GM21381 (cell line): ENCODE data around the gene VSX2.
A peak's percentile ranks its signal among the peaks of the same experiment; 100 is the strongest.

Source experiments
- ATAC-seq: cut with Tn5 transposase; IDR thresholded peaks from one replicate; pipeline ENCODE4 v1.9.1; 2021; ENCODE audit warnings: mild to moderate bottlenecking, moderate library complexity; ENCODE audit not compliant: unreplicated experiment

The VSX2 gene

DNA sequence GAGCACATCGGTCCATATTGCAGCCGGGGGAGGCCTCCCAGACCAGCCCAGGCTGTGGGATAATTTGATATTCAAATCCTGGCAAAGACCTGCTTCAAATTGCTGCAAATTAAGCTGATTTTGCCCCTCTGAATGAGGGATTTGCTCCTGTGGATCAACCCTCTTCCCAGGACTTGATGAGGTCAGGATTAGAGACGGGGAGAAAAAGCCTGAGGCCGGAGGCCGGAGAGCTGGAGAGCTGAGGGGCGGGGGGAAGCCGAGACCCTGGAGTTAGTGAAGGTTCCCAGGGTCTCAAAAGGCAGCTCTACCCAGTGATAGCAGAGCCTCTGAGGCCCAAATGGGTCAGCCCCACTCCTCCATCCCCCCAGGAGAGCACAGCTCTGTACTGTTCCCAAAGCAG lies 17.5 kb upstream of the VSX2 start:
- no peak for ATAC-seq

DNA sequence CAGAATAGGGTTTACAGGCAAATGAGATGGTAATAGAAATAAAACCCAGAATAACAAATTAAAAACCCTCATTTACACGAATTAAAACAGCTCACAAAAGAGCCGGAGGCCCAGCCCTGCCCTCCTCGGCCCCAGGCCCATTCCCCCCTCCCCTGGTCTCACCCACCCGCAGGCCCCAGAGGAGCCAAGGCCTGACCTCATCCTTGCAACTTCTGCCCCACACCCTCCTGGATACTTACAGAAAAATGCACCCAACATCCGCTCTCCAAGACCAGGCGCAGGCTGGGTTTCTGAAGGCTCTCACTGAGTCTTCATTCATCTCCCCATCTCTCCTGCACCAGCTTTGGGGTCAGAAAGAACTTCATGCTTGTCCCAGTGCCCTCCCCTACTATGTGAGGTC lies 16.2 kb upstream of the VSX2 start:
- no peak for ATAC-seq

DNA sequence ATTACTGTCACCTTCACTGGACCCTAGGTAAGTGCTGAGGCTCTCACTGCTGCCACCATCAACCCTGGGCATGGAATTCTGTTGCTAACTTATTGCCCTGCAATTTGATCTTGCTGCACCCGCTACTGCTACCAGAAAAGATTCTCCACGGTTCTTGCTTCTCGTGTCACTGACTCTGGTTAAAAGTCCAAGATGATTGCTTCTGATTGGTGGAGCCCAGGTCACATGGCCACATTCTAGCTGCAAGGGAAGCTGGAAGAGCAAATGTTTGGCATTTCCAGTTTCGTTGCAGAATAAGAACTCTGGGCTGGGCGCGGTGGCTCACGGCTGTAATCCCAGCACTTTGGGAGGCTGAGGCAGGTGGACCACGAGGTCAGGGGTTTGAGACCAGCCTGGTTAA lies 7.5 kb upstream of the VSX2 start:
- ATAC-seq = no peak

DNA sequence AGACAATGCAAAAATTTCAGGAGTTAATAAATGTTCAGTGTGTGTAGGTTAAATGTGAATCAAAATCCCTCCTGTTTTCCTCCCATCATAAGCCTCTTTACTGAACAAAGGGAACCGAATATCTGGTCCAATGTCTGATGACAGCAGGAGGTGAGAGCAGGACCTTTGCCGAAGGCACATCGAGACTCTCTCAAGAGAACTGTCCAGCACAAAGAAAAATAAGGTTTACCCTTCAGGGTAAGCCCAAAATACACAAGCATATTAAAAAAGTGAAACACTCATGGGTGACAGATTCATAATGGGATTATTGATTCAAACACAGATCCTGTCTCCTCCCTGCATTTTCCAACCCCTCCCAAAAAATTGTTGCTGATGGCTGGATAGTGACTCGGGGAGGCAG lies 4.2 kb upstream of the VSX2 start:
- no peak for ATAC-seq

DNA sequence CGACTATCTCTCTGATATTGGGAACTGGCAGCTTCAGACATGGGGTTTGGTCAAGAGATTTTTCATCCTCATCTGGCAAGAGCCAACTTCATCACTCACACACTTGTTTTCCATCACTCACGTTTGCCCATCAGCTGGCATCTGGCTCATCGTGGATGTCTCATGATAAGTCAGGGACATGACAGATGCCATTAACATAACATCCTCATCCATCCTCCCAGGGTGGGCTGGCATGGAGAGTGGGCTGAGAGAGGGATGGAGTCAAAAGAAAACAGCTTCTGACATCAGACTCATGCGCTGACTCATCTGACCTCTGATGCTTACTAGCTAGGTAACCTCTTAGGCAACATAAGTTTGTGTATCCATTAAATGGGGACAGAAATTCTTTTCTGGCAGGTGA lies 1.8 kb upstream of the VSX2 start:
- ATAC-seq = no peak

DNA sequence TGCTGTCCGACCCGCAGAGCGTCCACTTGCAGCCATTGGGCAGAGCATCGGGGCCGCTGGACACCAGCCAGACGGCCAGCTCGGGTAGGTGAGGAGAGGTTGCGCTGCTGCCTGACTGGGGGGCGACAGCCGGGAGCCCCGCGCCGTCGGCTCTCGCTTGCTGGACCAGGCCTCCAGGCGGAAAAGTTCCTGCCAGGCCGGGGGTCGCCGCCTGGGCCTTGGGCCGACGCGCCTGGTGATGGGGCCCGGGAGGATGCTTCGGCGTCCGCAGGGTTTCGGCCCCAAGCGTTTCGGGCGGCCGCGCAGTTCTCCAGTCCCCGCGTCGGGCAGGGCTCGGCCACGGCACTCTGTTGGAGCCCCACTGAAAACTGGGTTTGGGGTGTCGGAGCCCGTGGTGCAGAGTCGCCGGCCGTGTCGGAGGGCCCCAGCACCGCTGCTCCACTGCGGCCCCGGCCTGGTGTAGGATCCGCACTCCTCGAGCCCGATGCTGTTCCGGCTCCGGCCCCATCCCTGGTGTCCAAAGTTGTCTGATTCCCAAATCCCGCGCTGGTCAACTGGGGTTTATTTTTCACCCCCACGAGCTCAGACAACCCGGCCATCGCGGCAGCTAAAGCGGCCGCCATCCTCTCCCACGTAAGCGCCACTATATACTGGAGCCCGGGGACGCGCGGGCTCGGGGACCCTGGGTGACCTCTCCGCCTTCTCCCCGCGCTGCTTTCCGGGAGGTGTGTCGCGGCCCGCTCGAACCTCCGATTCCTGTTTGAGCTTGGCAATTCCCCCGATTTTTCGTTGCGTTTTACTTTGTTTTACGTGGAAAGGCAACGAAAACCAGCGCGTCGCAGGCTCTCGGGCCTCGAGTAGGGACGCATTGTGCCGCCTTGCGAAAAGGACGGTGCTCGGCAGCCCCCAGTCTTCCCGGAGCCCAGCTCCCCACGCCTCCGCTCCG lies 872 bp downstream of the VSX2 start:
- ATAC-seq = no peak

DNA sequence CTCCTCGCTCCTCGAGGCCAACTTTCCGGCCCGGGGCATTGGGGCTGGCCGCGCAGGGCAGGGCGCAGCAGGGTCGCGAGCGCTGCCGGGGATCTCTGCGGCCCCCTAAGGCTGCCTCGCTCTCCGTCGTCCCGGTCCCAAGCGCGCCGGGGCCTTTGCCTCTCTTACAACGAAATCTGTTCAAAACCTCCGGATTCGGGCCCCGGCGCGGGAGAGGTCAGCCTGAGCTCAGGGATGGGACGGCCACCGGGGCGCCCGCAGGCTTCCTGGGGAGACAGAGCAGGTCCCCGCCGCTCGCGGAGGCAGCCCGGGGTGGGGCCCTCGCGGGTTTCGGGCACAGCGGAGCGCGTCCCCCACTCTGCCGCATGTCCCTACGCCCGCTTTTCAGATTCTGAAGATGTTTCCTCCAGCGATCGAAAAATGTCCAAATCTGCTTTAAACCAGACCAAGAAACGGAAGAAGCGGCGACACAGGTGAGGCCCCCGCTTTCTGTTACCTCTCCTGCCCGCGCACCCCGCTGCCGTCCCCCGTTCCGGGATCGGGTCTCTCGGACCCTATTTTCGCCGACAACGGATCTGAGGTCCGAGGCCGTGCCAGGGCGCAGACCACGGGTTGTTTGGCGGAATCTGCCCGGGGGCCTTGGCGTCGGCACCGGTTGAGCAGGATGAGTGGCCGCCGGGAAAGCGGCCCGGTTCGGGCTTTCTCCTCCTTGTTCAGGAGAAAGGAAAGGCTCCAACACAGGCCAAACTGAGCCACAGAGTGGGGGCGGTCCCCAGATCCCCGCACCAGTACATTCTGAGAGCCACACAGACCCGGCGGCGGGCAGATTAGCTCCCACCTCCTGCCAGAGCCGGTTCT lies 1.8 kb downstream of the VSX2 start:
- ATAC-seq = no peak

DNA sequence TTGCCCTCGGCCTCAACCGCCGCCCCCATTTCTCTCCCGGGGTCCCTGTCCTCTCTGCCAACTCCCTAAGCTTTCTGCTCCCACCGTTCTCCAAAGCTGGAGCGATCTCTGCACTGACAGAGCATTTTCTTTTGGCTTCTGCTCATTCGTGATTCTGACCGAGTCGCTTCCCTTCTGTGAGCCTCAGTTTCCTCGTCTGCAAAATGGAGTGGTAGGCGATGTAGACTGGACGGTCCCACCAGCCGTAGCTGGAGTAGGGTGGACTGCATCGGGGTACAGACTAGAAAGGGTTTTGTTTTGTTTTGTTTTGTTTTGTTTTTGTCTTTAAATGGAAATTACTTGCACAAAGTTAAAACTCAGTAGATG lies 2.4 kb downstream of the VSX2 start:
- no peak for ATAC-seq

DNA sequence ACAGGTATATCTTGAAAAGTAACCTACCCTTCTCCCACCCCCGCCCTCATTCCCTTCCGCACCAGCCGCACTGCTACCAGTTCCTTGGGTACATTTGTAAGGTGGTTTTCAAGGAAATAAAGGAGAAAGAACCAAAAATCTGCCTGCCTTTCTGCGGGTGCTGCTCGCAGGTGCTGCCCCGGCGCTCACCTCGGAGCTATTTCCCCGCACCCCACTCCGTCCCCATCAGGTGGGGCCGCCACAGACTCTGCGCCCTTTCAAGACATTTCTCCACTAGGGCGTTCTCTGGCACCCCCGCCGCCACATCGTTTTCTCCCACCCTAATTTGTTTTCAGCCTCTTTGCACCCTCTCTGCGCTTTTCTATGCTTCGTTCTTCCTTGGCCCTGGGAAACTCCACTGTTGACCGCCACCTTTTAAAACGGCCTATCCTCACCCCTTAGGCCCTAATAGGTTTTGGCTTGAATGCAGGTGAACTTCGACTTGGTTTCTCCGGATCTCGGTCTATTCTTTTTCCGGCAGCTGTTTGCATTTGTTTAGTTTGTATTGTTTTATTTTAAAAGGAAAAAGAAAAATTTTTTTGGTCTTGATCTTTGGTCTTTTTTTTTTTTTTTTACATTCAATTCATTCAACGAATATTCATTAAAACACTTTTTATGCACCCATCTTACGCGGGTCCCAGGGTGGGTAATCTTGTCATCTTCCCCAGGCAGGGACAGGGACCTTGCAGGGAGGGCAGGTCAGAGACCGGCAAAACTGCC lies 3.0 kb downstream of the VSX2 start:
- ATAC-seq = no peak

DNA sequence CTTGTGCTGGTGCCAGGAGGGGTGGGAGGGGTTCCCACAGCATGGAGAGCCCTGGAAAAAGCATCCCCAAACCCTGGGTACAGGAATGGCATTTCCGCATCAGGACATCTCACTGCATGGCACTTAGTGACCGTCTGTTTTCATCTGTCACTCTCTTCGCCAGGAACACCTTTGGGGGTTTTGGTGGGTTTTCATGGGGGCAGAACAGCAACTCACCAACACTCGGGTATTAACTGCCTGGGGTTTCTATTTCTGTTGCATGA lies 3.5 kb downstream of the VSX2 start:
- ATAC-seq = no peak

DNA sequence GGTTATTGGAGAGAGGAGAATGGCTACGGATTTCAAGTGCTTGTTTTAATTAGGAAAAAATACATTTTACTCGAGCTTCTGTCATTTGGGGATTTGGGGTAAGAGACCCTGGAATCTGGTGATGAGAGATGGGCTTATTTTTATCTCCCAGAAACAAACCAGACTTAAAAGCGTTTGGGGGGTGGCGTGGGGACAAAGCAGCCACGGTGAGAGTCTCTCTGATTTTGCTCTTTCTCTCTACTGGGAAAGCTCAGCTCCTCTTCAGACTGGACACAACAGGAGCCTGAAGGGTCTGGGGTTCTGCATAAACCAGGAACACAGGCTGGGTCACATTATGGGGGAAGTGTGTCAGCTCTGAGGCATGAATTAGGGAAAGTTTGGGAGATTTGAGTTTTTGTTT lies 3.8 kb downstream of the VSX2 start:
- ATAC-seq = no peak

DNA sequence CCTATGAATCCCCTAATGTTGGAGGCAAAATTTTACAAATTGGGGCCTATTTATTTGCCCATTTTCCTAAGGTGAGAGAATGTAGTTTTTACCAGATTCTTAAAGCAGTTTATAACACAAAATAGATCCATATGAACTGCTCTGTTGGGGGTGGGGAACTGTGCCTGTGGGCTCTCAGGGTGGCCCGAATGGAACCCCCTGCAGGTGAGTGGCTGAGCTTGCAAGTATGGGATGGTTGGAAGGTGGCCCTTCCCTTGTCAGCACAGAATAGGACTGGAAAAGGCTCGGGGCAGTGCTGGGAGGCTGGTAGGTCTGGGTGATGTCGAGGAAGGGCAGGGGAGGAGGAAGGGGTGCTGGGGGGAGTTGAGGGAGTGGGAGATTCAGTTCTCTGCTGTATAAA lies 4.9 kb downstream of the VSX2 start:
- ATAC-seq = no peak

DNA sequence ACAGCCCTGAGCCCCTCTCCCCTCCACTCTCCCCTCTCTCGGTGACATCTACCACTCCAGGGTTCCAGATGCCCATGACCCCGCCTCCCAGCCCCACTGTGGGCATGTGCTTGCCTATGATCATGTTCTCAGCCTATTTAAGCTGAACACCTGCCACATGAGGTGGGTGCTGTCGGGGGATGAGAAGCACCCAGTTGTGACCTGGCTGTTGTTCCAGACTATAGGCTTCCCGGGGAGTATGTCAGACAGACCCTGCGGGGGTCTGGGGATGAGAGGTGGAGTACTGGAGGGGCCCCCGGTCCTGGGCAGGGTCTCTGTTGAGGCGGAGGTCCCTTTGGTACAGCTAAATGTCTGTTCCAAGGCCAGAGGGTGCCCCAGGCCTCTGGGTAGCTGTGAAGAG lies 6.0 kb downstream of the VSX2 start:
- ATAC-seq = no peak

DNA sequence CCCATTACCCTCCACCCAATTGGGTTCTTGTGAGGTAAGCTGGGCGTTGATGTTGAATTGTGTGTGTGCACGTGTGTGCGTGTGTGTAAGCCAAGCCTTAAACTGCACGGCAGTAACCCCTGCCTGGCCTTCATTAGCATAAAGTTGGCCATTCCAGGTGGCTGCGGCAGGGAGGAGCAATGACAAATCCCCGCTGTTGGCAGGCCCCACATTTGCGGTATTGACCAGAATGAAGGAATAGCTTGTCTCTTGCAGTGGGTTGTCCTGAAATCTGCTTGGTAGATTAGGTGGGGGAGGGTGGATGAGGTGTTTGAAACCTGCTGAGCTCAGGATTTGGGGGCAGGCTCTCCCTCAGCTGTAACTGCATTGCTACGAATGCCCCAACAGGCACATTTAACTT lies 7.3 kb downstream of the VSX2 start:
- ATAC-seq = no peak

DNA sequence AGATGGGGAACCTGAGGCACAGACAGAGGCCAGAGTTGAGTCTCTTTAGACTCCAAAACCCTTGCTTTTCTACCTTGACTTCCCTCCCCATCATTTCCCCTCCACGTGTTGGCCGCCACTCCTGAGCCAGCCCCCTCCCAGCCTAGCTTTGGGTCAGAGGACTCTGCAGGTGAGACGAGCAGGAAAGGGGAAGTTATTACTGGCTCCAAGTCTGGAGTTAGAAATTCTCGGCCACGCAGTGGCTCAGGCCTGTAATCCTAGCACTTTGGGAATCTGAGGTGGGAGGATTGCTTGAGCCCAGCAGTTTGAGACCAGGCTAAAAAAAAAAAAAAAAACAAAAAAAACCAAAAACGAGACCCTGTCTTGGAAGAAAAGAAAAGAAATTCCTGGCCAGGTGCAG lies 8.8 kb downstream of the VSX2 start:
- no peak for ATAC-seq

DNA sequence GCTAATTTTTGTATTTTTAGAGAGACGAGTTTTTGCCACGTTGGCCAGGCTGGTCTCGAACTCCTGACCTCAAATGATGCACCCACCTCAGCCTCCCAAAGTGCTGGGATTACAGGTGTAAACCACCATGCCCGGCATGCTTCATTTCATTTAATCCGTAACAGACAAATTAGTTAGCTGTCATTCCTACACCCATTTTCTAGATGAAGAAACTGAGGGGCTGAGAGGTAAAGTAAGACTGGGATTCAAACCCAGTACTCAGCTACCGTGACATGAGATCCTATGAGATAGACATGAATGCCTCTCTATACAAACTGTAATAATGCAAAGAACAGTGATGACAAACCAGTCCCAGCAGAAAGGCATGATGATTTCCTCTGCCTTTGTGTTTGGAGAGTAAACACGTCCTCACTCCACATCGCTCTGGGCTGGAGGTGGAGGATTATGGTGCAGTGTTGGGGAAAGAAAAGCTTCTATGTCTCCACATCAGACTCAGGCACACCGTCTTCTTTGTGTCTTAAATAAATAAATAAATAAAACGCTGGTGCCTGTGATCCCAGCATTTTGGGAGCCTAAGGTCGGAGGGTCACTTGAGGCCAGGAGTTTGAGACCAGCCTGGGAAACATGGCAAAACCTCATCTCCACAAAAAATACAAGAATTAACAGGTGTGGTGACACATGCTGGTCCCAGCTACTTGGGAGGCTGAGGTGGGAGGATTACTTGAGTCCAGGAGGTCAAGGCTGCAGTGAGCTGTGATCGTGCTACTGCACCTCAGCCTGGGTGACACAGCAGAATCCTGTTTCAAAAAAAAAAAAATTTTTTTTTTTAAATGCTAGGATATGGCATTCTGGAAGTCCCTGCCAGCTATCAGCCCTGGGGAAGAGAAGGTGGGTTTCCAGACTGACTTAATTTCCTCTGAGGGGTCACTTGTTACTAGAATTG lies 10.5 kb downstream of the VSX2 start:
- no peak for ATAC-seq

DNA sequence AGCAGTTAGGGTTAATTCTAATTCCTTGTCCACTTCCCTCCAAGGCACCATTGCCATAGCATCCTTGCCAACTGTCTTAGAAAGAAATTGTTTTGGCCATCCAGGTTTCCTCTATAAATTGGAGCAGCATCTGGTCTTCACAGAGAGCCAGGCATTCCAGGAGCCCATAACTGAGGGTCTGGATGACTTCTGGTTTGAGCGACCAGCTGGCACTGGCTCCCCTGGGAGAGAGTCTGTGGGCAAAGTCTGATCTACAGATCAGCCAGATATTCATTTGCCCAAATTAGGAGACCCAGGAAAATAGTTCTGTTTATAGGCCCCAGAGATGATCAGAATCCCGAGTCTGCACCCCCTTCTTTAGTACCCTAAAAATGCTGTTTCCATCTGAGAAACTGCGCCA lies 16.0 kb downstream of the VSX2 start:
- no peak for ATAC-seq

DNA sequence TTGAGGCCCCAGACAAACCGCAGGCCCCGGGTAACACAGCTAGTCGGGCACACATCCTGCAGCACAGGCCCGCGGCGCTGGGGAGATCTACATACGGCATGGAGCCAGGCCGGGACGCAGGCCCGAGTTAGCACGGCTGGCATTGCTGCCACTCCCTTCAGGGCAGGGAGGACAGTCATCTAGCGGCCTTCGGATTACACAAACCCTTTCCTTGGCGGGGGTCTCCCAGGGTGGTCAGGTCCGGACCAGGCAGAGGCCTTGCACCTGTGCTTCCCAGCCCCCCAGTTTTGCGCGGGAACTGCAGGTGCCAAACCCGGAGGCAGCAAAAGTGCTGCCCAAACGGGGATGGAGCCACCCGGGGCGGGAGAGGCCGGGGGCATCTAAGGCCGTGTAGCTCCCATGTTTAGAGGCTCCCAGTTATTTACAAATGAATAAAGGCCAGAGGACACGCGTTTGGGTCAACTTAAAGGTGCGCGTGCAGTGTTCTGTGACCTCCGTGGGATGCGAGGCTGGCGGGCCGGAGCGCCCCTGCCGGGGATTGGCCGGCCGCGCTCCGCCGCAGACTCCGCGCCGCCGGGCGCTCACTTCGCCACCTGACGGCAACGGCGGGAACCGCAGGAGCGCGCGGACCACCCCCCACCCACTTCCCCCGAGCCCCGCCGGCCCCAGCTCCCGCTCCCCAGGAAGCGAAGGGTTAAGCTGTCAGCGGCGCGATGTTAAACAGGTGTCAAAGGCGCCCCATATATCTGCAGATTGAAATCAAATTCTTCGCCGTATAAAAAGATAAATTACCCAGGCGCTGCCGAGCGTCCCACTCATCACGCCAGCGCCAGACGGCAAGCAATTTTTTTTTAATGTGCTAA lies 18.1 kb downstream of the VSX2 start:
- peak; percentile 74 for ATAC-seq

DNA sequence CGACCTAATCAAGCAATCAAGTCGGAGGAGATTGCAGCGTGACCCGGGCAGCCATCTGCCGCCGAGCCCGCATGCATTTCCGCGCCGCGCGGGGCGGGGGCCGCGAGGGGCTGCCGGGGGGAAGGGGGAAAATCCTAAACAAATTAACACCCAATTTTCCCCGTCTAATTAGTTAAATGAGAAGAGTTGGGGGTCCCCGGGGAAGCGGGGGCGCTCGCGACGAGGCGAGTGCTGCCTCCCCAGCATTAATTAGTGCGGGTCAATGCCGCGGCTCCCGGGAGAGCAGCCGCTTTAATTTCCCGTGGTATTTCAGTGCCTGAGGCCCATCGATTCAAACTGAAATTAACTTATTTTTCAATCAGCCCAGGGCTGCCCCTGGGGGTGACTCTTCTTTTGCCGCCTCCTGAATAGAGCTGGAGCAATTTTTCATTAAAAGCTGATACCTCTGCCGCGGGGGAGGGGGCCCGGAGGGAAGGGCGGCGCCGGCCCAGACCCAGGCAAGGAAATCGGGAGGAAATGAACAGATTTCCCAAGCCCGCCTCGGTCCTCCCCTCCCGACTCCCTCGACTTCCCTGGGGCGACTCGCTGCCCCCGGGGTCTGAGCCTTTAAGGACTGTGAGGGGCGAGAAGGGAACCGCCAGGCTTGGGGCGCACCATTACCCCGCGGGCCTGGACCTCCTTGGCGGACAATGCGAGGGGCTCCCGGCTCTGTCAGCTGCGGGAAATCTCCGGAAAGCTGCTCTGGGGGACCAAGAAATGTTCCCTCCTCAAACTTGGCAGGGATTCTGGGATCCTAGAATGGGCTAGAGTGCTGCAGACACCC lies 18.9 kb downstream of the VSX2 start:
- ATAC-seq = no peak
